ENCODE data around the gene BCL11B. TPM values are rescaled to one million over a fixed set of nuclear protein-coding genes. Genes with fewer than 3 reads are reported as not detected.

Gene BCL11B
- total and polyA plus RNA-seq, 9 of the 15 experiments (the other 6 are each of a cell fraction or from before 2014, with no cell fraction given) = 0.09 TPM; not detected in 8

DNA sequence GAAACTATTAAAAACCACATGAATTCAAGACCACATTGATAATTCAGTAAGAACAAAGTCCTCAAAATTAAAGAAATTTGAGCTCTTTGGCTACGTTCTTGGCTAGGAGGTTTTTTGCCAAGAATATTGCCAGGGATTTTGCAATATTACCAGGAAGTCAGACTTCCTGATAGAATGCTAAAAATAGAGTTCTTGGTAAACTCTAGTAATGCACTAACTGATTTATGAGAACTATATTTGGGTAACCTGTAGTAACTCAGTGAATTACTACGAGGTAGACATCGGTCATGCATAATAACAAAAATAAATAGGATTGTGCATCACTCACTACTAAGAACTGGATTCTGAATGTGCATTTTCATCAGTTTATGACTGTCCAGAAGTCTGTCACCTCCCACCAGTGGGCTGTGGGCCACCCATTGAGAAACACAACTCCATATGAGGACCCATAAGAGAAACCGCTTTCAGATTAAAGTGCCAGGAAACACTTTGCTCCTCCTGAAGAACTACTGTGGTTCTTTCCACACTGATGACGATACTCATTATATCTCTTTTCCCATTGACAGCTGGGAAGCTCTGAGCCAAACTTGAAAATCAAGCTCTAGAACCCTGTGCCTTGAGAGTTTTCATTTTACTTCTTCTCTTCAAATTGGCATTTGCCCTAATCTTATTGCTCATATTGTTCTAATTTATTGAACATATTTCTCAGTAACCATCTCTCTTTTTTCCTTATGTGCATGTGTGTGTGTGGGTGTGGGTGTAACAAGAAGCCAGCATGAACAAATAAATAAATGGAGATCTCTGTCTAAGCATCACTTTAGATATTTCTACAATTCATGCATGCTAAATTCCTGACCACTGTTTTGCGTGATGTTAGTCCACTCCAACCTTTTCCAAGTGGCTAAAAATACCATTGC, 116.6 kb downstream of the BCL11B start:
- BruUV-seq (replicated peaks) = no TSS peak
- ATAC-seq (no peak), DNase-seq (ENCODE audit: extremely low read depth in 1 of 4, low spot score in 3 of 4) (no peak), FAIRE-seq (no peak)
- CTCF ChIA-PET (ENCODE audit: low intra/inter-chr PET ratio) = no interaction called here
- H3K79me2 ChIP-seq (ENCODE audit: control insufficient read depth, insufficient read depth, low read length) = no peaks in the 10 kb centered on the region
- 0% methylated on average over 5 of the region's 6 CpGs for WGBS (ENCODE audit: insufficient coverage, low coverage, missing lambda C conversion rate)
- TF ChIP-seq MYNN (IDR thresholded peaks at IDR 0.05) = no peak
- no peak for TF ChIP-seq MYNN (CRISPR knock-in tag; IDR thresholded peaks at IDR 0.05)
- TF ChIP-seq SMARCA5 (IDR thresholded peaks at IDR 0.05) = no peak
- no peak for TF ChIP-seq BCL6 (CRISPR knock-in tag; IDR thresholded peaks at IDR 0.05)
- TF ChIP-seq PML (IDR thresholded peaks at IDR 0.05; ENCODE audit: low read length) = no peak
- no peak for TF ChIP-seq NFATC3 (IDR thresholded peaks at IDR 0.05)
- no peak for TF ChIP-seq ZNF408 (CRISPR knock-in tag; IDR thresholded peaks at IDR 0.05; ENCODE audit: low read depth)
- no peak for TF ChIP-seq ZNF584 (CRISPR knock-in tag; IDR thresholded peaks at IDR 0.05; ENCODE audit: low read depth)
- TF ChIP-seq CEBPB (tag; IDR thresholded peaks at IDR 0.05) = no peak
- TF ChIP-seq IFI16 (CRISPR knock-in tag; IDR thresholded peaks at IDR 0.05) = no peak
- TF ChIP-seq DNMT1 (IDR thresholded peaks at IDR 0.05) = no peak
- TF ChIP-seq HDAC2 (IDR thresholded peaks at IDR 0.05) = no peak
- TF ChIP-seq, protein P1, sequence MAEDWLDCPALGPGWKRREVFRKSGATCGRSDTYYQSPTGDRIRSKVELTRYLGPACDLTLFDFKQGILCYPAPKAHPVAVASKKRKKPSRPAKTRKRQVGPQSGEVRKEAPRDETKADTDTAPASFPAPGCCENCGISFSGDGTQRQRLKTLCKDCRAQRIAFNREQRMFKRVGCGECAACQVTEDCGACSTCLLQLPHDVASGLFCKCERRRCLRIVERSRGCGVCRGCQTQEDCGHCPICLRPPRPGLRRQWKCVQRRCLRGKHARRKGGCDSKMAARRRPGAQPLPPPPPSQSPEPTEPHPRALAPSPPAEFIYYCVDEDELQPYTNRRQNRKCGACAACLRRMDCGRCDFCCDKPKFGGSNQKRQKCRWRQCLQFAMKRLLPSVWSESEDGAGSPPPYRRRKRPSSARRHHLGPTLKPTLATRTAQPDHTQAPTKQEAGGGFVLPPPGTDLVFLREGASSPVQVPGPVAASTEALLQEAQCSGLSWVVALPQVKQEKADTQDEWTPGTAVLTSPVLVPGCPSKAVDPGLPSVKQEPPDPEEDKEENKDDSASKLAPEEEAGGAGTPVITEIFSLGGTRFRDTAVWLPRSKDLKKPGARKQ (CRISPR knock-in tag; IDR thresholded peaks at IDR 0.05) = no peak
- TF ChIP-seq GABPB1 (CRISPR knock-in tag; IDR thresholded peaks at IDR 0.05) = no peak
- TF ChIP-seq RNF2 (IDR thresholded peaks at IDR 0.05) = no peak
- no peak for TF ChIP-seq FOXA3 (CRISPR knock-in tag; conservative IDR thresholded peaks at IDR 0.05 in 1 of 2, IDR thresholded peaks at IDR 0.05 in 1 of 2)
- no peak for TF ChIP-seq YY1 (IDR thresholded peaks at IDR 0.05; ENCODE audit: borderline replicate concordance in 1 of 3, control insufficient read depth in 1 of 3, extremely low read depth in 1 of 3, insufficient read depth in 3 of 3, insufficient read length in 1 of 3, insufficient replicate concordance in 2 of 3, low read depth in 1 of 3, low read length in 2 of 3)
- TF ChIP-seq KDM5B (IDR thresholded peaks at IDR 0.05; ENCODE audit: insufficient replicate concordance, low read depth, low read length) = no peak
- TF ChIP-seq, protein P2, sequence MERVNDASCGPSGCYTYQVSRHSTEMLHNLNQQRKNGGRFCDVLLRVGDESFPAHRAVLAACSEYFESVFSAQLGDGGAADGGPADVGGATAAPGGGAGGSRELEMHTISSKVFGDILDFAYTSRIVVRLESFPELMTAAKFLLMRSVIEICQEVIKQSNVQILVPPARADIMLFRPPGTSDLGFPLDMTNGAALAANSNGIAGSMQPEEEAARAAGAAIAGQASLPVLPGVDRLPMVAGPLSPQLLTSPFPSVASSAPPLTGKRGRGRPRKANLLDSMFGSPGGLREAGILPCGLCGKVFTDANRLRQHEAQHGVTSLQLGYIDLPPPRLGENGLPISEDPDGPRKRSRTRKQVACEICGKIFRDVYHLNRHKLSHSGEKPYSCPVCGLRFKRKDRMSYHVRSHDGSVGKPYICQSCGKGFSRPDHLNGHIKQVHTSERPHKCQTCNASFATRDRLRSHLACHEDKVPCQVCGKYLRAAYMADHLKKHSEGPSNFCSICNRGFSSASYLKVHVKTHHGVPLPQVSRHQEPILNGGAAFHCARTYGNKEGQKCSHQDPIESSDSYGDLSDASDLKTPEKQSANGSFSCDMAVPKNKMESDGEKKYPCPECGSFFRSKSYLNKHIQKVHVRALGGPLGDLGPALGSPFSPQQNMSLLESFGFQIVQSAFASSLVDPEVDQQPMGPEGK (CRISPR knock-in tag; IDR thresholded peaks at IDR 0.05; ENCODE audit: borderline replicate concordance) = no peak
- no peak for TF ChIP-seq CREM (IDR thresholded peaks at IDR 0.05; ENCODE audit: low read depth)
- H3K27me3 ChIP-seq (ENCODE audit: control insufficient read depth in 2 of 2, insufficient read depth in 2 of 2, low read length in 2 of 2) = no peaks in the 10 kb centered on the region
- H3K4me1 ChIP-seq (replicated peaks in 1 of 2; ENCODE audit: control insufficient read depth in 2 of 2, insufficient read depth in 2 of 2, low read length in 2 of 2) = no peaks in the 10 kb centered on the region
- no peaks in the 10 kb centered on the region for H3K9me1 ChIP-seq (ENCODE audit: control insufficient read depth, insufficient read depth, low read length)
- in situ Hi-C loops (cut with MboI) = no loop called here
- H3K36me3 ChIP-seq (ENCODE audit: control insufficient read depth, insufficient read depth, low read length) = no peaks in the 10 kb centered on the region
- H3K9me3 ChIP-seq (replicated peaks; ENCODE audit: control insufficient read depth, insufficient read depth, low read depth, low read length) = no peaks in the 10 kb centered on the region
- no peak overlapping the region for H3K9ac ChIP-seq (ENCODE audit: insufficient read depth in 1 of 2, low read depth in 2 of 2, low read length in 2 of 2)
- no peak overlapping the region for H3K4me2 ChIP-seq (ENCODE audit: insufficient read depth, low read length)
- no peak overlapping the region for H3K27ac ChIP-seq (ENCODE audit: extremely low read depth, low read depth, low read length)
- POLR2A ChIA-PET = no interaction called here
- H4K20me1 ChIP-seq (replicated peaks; ENCODE audit: control insufficient read depth, insufficient read depth, low read length) = no peaks in the 10 kb centered on the region
- H2AFZ ChIP-seq (ENCODE audit: low read depth, low read length) = no peak overlapping the region
- intact Hi-C loops (cut with micrococcal nuclease) = no loop called here
- no peak overlapping the region for H3K4me3 ChIP-seq
